Gastrocnemius medialis (tissue), 4 donors: ENCODE results near the gene JAKMIP1. TPM values are rescaled to one million over a fixed set of nuclear protein-coding genes. Genes with fewer than 3 reads are reported as not detected.

Source experiments
- ATAC-seq, 2 donors: fragments of 150-250 bp; one replicate each; pipeline ENCODE4 v1.9.1; 2016
- DNase-seq, 2 donors: peaks; one replicate each; pipeline ENCODE4 v3.0.0-alpha.2; 2019
- H3K27ac ChIP-seq, 4 donors: fragments of 200-600 bp; sonication (generic); 1 replicate in 1 of 4; 2 replicates in 3 of 4; pipeline ENCODE4 v1.5.1; 2016 to 2018; ENCODE audit warnings: mild to moderate bottlenecking in 2 of 4, moderate library complexity in 1 of 4
- H3K27me3 ChIP-seq, 3 donors: fragments of 200-600 bp; sonication (generic) in 2 of 3; 1 replicate in 1 of 3; 2 replicates in 2 of 3; pipeline versions ENCODE4 v1.5.1 to v1.6.0; 2016 to 2019; ENCODE audit warnings: mild to moderate bottlenecking in 1 of 3, moderate library complexity in 1 of 3
- H3K36me3 ChIP-seq, 2 donors: fragments of 200-600 bp; sonication (generic) in 1 of 2; one replicate each; pipeline ENCODE4 v1.5.1; 2017 to 2018
- H3K4me1 ChIP-seq, 2 donors: fragments of 200-600 bp; sonication (generic) in 1 of 2; one replicate each; pipeline ENCODE4 v1.5.1; 2016 to 2017; ENCODE audit warnings: mild to moderate bottlenecking in 2 of 2
- H3K4me3 ChIP-seq, 4 donors: fragments of 200-600 bp; sonication (generic) in 3 of 4; 1 replicate in 1 of 4; 2 replicates in 3 of 4; pipeline ENCODE4 v1.5.1; 2016 to 2019; ENCODE audit warnings: mild to moderate bottlenecking in 2 of 4
- H3K9me3 ChIP-seq, 3 donors: fragments of 200-600 bp; sonication (generic) in 2 of 3; 1 replicate in 1 of 3; 2 replicates in 2 of 3; pipeline ENCODE4 v1.5.1; 2016 to 2019
- CTCF ChIP-seq, 5 experiments: fragments of 450-650 bp in 3 of 5; fragments of 200-600 bp in 2 of 5; sonication (generic) in 2 of 5; IDR thresholded peaks in 4 of 5; conservative IDR thresholded peaks in 1 of 5; 1 replicate in 4 of 5; 2 replicates in 1 of 5; pipeline ENCODE4 v1.5.1; 2016 to 2019; ENCODE audit warnings: antibody characterized with exemption in 5 of 5, mild to moderate bottlenecking in 3 of 5, moderate library complexity in 3 of 5
- POLR2A ChIP-seq, 2 donors: fragments of 450-650 bp; IDR thresholded peaks; one replicate each; pipeline ENCODE4 v1.6.1; 2017; ENCODE audit warnings: antibody characterized with exemption in 2 of 2, mild to moderate bottlenecking in 2 of 2, moderate library complexity in 2 of 2
- in situ Hi-C, 4 donors: fragments of 200-750 bp; cut with MboI; loops; one replicate each; pipeline versions ENCODE4 v1.15.0 to v1.8.0; 2017; ENCODE audit warnings: low sequenced_read_pairs in 4 of 4
- intact Hi-C: fragments of 100-400 bp; cut with DNase I; formaldehyde crosslinking; loops from one replicate; pipeline ENCODE4 v1.15.1; 2023; ENCODE audit warnings: low total_unique reads
- total RNA-seq, 4 donors: library from RNA; depleted of rRNA; stranded (reverse); fragments of >200 nt; gene quantifications; one replicate each; pipeline versions ENCODE4 v1.1.0 to v1.2.3, GENCODE V29; 2016

The JAKMIP1 gene
- total RNA-seq, 4 donors from 2014 or later, result 0.62 TPM; not detected in 3

GRCh38 chr4:6190486-6190885, 9.9 kb downstream of the JAKMIP1 start:
- no peak for ATAC-seq
- intact Hi-C loops, result no loop called here
- no peaks in the 10 kb centered on the region for H3K36me3 ChIP-seq
- H3K27me3 ChIP-seq, result peaks cover 2 to 12% (median 2%) of the 10 kb centered on the region in 3 donors
- TF ChIP-seq CTCF (IDR thresholded peaks at IDR 0.05 in 4 of 5, conservative IDR thresholded peaks at IDR 0.05 in 1 of 5) (no peak), POLR2A (IDR thresholded peaks at IDR 0.05) (no peak)
- H3K4me3 ChIP-seq, result no peak overlapping the region
- in situ Hi-C loops, result no loop called here
- H3K9me3 ChIP-seq, result no peaks in the 10 kb centered on the region
- H3K4me1 ChIP-seq, result no peaks in the 10 kb centered on the region
- no peak for DNase-seq
- no peak overlapping the region for H3K27ac ChIP-seq

DNA sequence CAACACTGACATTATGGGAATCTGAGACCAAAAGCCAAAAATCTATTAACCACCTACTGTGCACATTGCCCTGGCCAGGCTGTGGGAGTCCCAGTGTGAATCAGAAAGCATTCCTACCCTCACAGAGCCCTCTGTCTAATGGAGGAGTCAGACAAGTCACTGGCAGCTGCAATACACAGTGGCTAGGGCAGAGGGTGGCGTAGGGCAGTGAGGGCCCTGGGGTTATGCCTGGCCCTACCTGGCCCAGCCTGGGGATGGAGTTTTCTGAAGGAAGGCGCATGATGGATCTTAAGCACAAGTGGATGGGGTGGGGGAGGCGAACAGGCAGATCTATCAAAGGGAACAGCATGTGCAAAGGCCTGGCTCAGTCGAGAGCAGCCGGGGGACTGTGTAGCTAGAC, 10.8 kb downstream of the JAKMIP1 start:
- intact Hi-C loops, result no loop called here

DNA sequence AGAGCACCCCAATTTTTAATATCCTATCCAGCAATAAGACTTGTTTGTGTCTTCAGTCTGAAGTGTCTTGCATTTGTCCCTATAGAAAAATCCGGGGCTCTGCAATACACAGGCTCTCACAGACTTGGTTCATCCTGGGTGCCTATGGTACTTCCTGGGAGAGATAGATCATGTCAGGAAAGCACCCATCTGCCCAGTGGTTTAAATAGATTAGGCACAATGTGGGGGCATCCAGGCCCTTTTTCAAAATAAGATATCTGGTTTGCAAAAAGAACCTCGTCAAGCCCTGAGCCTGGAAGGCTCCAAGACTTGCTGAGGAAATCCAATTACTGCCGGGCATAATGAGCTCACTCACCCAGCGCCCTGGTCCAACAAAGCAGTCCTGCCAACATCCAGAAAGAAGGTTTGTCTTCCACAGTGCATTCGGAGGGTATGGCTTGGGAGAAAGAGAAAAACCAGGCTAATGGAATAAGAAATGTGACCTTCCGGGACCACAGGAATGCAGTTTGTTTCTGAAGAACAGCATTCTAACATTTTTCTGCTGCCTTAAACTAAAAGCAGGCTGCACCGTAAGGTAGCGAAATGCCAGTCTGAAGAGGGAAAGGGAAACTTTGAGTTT, 11.6 kb downstream of the JAKMIP1 start:
- in situ Hi-C loops (no loop called here), intact Hi-C loops (no loop called here)
- Histone ChIP-seq H3K9me3 (no peaks in the 10 kb centered on the region), H3K27ac (no peak overlapping the region), H3K4me3 (no peak overlapping the region), H3K27me3 (peaks cover 0 to 5% (median 0%) of the 10 kb centered on the region in 3 donors), H3K36me3 (no peaks in the 10 kb centered on the region), H3K4me1 (no peaks in the 10 kb centered on the region)
- ATAC-seq (no peak), DNase-seq (no peak)
- TF ChIP-seq CTCF (IDR thresholded peaks at IDR 0.05 in 4 of 5, conservative IDR thresholded peaks at IDR 0.05 in 1 of 5), result no peak
- no peak for TF ChIP-seq POLR2A (IDR thresholded peaks at IDR 0.05)

More for the DNA sequence above, 10.8 kb downstream of the JAKMIP1 start:
- no peaks in the 10 kb centered on the region for H3K4me1 ChIP-seq
- no peak for TF ChIP-seq CTCF (IDR thresholded peaks at IDR 0.05 in 4 of 5, conservative IDR thresholded peaks at IDR 0.05 in 1 of 5)
- TF ChIP-seq POLR2A (IDR thresholded peaks at IDR 0.05), result no peak
- in situ Hi-C loops, result no loop called here
- no peak overlapping the region for H3K27ac ChIP-seq
- ATAC-seq (no peak), DNase-seq (no peak)
- no peaks in the 10 kb centered on the region for H3K9me3 ChIP-seq
- peaks cover 0 to 8% (median 0%) of the 10 kb centered on the region in 3 donors for H3K27me3 ChIP-seq
- no peak overlapping the region for H3K4me3 ChIP-seq
- H3K36me3 ChIP-seq, result no peaks in the 10 kb centered on the region

GRCh38 chr4:6184169-6184568, 16.2 kb downstream of the JAKMIP1 start:
- H3K27ac ChIP-seq, result no peak overlapping the region
- H3K4me3 ChIP-seq, result no peak overlapping the region
- intact Hi-C loops, result no loop called here
- H3K27me3 ChIP-seq, result no peaks in the 10 kb centered on the region
- TF ChIP-seq CTCF (IDR thresholded peaks at IDR 0.05 in 4 of 5, conservative IDR thresholded peaks at IDR 0.05 in 1 of 5) (no peak), POLR2A (IDR thresholded peaks at IDR 0.05) (no peak)
- H3K36me3 ChIP-seq, result no peaks in the 10 kb centered on the region
- H3K4me1 ChIP-seq, result no peaks in the 10 kb centered on the region
- DNase-seq (no peak), ATAC-seq (no peak)
- in situ Hi-C loops, result no loop called here
- H3K9me3 ChIP-seq, result peaks cover 0 to 5% (median 0%) of the 10 kb centered on the region in 3 donors

- Histone ChIP-seq H3K9me3 (peaks cover 0 to 5% (median 0%) of the 10 kb centered on the region in 3 donors), H3K27ac (no peak overlapping the region), H3K36me3 (no peaks in the 10 kb centered on the region), H3K4me3 (no peak overlapping the region), H3K4me1 (no peaks in the 10 kb centered on the region), H3K27me3 (no peaks in the 10 kb centered on the region)
- intact Hi-C loops, result no loop called here
- TF ChIP-seq POLR2A (IDR thresholded peaks at IDR 0.05), result no peak
- no peak for TF ChIP-seq CTCF (IDR thresholded peaks at IDR 0.05 in 4 of 5, conservative IDR thresholded peaks at IDR 0.05 in 1 of 5)
- DNase-seq (no peak), ATAC-seq (no peak)
- in situ Hi-C loops, result no loop called here
These were observed 16.6 kb downstream of the JAKMIP1 start for GRCh38 chr4:6183740-6184139.
